Fibroblast of lung (primary cell): ENCODE results near the gene GALR1.

Experiments
- EZH2 ChIP-seq: IDR thresholded peaks from 2 replicates; pipeline ENCODE4 v1.5.1; 2012; ENCODE audit warnings: low read length, control low read depth, mild to moderate bottlenecking; ENCODE audit errors: missing control alignments
- TF ChIP-seq, protein P1 (sequence below), 2 donors: IDR thresholded peaks in 1 of 2; conservative IDR thresholded peaks in 1 of 2; 1 replicate in 1 of 2; 2 replicates in 1 of 2; pipeline ENCODE4 v1.5.1; 2011 to 2012; ENCODE audit warnings: low read length in 2 of 2, control low read depth in 1 of 2, inconsistent platforms in 1 of 2, low read depth in 1 of 2, mild to moderate bottlenecking in 1 of 2

- TF ChIP-seq, protein P1, sequence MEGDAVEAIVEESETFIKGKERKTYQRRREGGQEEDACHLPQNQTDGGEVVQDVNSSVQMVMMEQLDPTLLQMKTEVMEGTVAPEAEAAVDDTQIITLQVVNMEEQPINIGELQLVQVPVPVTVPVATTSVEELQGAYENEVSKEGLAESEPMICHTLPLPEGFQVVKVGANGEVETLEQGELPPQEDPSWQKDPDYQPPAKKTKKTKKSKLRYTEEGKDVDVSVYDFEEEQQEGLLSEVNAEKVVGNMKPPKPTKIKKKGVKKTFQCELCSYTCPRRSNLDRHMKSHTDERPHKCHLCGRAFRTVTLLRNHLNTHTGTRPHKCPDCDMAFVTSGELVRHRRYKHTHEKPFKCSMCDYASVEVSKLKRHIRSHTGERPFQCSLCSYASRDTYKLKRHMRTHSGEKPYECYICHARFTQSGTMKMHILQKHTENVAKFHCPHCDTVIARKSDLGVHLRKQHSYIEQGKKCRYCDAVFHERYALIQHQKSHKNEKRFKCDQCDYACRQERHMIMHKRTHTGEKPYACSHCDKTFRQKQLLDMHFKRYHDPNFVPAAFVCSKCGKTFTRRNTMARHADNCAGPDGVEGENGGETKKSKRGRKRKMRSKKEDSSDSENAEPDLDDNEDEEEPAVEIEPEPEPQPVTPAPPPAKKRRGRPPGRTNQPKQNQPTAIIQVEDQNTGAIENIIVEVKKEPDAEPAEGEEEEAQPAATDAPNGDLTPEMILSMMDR (conservative IDR thresholded peaks at IDR 0.05 in 1 of 2, IDR thresholded peaks at IDR 0.05 in 1 of 2; ENCODE audit: low read depth in 1 of 2, low read length in 2 of 2): no peak
- no peak for TF ChIP-seq EZH2
Measured at GRCh38 chr18:77223221-77223639, 26.4 kb upstream of the GALR1 start.
